ENCODE data around the gene DIDO1.

Gene DIDO1

GRCh38 chr20:62894261-62894660 is 32.0 kb downstream of the DIDO1 start:
- DNase-seq (ENCODE audit: low read depth in 2 of 2), result no peak

DNA sequence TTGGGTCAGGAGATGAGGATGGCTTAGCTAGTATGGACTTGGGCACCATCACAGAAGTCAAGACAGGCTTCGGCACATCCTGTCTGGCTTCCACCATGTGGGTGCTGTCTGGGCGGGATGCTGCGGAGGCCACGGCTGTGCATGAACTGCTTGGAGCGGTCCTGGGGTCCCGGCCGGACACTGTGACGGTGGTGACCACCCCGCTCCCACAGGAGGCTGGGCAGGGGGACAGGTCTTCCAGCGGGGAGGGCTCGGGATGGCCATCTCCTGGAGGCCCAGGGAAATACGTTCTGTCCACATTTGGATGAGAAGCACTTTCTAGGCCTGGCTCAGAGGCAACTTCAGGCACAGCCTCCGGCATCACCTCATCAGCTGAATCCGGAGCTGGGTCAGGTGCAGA is 32.6 kb downstream of the DIDO1 start:
- no peak for DNase-seq (ENCODE audit: low read depth in 2 of 2)

DNA sequence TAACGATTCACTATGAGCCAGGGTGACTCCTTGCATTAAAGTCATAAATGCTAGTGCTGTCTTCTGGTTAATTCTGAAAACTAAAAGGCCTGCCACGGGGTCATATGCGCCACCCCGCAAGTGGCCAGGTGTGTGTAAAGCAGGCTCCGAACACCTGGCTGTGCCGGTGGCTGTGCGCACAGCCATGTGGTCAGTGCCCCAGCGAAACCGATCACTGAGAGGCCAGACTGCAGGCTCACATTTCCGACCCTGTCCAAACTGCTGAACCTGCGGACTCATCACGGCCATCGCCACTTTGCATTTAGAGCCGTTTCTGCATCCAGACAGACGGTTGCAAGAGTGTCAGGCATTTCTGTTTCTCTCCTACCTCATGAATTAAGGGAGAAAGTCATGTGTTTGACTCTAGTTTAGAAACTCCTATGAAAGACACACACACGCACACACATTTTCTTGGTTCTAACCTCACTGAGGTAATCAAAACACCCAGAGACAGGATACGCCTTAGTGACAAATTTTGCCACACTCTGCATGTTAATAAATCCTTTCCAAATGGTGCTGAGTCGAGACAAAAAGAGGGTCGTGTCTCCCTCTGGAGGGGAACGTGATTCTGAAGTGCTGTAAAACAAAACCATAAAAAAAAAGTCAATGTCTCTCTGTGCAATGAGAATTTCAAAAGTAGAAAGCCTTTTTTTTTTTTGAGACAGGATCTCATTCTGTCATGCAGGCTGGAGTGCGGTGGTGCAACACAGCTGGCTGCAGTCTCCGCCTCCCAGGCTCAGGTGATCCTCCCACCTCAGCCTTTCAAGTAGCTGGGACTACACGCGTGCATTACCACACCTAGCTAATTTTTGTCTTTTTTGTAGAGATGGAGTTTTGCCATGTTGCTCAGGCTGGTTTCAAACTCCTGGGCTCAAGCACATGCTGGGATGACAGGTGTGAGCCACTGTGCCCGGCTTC is 33.7 kb downstream of the DIDO1 start:
- no peak for DNase-seq (ENCODE audit: low read depth in 2 of 2)

DNA sequence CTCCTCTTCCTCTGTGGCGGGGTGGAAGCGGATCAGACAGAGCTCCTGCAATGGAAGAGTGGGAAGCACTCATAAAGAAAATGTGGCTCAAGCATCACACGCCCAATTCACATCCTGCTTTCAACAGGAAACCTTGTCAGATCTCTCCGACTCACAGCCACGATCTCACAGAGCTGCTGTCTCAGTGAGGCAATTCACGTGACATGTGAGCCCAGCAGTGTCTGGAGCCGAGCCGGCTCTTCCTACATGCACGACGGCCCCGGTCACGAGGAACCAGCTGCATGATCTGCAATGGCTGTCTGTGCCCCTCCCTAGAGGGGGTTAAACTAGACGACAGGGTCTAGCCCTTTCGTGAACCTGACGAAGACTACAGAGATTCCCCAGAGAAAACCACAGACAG is 35.2 kb downstream of the DIDO1 start:
- DNase-seq (ENCODE audit: low read depth in 2 of 2), result no peak

GRCh38 chr20:62890444-62890843 is 35.9 kb downstream of the DIDO1 start:
- DNase-seq (ENCODE audit: low read depth in 2 of 2), result no peak

DNA sequence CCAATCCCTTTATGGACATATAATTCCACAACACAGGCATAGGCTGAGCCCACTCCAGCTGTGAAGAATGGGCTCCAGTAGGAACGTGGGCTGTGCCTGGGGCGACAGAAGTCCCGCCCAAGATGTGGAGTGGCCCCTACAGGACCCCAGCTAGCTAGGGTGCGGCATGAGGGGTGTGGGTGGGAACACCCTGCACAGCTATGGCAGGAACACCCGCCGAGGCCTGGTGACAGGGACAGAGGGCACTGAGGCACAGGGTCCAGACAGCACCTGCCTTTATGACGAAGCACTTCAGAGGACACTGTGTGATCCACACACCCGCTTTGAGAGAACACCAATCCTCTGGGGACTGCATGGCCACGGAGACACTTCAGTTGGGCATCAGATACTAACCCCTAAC is 36.4 kb downstream of the DIDO1 start:
- no peak for DNase-seq (ENCODE audit: low read depth in 2 of 2)

DNA sequence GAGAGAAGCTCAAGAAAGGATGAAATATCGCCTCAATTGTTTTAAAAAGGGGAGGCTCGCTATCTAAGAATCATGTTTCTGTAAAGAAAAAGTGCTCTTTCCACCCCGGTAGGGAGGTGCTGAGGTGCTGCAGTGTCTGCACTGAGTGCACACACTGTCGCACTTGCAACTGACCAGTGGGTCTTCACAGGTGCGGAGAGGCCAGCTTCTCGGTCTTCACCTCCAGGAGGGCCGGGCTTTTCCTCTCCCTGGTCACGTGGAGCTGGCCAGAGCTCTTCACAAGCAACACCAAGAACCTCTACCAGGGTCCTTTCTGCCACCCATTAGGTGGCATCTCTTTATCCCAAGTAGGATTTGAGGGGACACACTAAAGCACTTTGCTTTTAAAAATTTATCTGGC is 36.9 kb downstream of the DIDO1 start:
- DNase-seq (ENCODE audit: low read depth in 2 of 2), result no peak

DNA sequence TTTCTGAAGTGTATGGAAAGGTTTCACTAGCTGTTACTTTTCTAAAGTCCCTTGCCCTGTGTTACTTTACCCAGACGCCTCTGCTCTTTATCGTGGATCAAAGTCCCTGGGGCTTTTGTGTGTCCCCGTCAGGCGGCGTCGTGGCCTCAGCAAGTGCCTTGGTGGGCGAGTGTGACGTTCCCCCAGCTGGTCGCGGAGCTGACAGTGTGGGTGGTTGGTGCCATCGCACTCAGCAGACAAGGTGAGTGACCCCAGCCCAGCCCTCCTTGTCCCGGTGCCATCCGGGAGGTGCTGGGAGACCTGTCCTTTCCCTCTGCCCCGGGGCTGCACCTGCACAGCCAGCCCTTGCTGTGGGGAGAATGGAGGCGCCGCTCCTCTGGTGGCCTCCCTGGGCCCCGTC is 37.4 kb downstream of the DIDO1 start:
- DNase-seq (ENCODE audit: low read depth in 2 of 2), result no peak

DNA sequence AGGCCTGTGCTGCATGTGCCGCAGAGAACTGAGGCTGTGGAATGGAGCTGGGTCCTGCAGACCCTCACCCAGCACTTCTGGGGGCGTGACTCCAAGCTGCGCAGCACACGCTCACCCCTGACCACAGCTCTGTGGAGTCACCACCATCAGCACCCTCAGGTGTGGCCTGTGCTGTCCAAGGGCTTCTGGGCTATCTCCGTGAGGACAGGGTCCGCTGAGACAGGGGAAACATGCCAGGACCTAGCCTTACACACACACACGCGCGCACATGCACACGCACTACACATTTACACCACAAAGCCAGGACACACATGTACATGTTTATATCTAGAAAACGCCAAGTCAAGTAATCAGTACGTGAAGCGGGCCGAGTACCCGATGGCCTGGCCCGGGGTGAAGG is 37.9 kb downstream of the DIDO1 start:
- DNase-seq (ENCODE audit: low read depth in 2 of 2), result no peak

GRCh38 chr20:62887860-62888239 is 38.5 kb downstream of the DIDO1 start:
- no peak for DNase-seq (ENCODE audit: low read depth in 2 of 2)

- no peak for DNase-seq (ENCODE audit: low read depth in 2 of 2)
Observed at GRCh38 chr20:62887152-62887859, 39.0 kb downstream of the DIDO1 start.

GRCh38 chr20:62886709-62887058 is 39.6 kb downstream of the DIDO1 start:
- DNase-seq (ENCODE audit: low read depth in 2 of 2), result no peak

DNA sequence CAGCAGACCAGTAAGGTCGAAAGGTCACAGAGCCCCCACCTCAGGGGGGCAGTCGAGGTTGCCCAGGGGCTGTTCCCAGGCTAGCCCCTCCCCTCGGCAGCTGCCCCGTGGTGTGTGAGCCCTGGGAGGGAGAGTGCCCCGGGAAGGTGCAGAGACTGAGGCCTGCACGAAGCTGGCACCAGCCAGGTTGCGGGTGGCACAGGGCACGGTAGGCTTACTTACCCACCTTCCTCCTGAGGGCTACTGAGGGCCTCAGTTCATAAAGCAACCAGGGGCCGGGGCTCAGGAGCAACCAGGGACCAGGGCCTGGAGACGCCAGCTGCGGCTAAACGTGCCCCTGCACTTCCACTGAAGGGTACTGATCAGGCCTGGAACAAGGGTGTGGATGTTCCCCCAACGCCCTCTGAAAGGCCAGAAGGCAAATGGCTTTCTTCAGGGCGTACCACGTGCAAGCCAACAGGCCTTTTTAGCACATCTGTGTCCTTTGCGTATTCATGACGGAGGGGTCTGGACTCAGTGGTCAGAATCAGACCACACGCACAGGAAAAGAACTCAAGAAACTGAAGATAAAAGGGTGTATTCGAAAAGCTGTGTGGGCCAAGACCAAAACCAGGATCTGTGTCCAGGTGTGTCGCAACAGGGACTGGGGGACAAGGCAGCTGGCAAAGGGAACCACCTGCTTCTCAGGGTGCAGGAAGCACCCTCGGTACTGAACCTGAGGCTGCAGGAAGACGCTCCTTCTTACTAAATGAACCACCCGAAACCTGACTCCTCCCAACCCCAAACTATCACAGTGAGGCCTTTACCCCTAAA is 40.2 kb downstream of the DIDO1 start:
- DNase-seq (ENCODE audit: low read depth in 2 of 2), result no peak

DNA sequence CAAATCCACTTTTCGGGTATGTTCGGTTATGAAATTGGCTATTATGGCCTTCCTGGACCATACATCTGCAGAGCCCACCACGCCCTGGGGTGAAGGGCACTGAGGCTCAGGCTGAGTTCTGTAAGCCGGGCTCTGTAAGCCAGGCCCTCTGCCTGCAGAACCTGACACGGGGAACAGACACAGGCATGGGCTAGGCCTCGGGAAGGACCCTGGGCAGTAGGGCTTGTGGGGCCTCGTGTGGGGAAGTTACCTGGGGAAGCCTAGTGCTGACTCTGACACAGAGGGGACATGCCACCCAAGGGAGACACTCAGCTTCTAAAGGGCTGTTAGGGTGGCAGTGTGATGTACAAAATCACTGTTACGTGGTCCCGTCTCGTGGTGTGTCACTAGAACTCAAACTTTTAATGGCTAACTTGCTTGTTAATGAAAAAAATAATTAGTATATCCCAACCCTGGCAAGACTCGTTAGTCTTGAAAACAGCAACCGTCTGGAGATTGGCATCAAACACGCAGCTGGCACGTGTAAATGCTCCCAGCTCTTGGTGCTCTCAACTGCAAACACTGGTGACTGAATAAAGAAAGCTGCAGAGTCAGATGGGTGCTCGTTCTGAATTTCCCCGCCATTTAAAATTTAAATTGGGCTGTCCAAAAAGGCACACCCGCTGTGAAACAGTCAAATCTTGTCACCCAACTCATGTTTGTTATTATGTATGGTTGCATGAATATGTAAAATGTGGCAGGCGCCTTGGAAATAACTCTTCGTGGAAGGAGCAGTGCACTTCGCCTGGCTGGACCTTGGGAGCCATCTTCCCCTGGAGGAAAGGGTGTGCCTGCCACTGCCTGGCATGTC is 41.0 kb downstream of the DIDO1 start:
- no peak for DNase-seq (ENCODE audit: low read depth in 2 of 2)

DNA sequence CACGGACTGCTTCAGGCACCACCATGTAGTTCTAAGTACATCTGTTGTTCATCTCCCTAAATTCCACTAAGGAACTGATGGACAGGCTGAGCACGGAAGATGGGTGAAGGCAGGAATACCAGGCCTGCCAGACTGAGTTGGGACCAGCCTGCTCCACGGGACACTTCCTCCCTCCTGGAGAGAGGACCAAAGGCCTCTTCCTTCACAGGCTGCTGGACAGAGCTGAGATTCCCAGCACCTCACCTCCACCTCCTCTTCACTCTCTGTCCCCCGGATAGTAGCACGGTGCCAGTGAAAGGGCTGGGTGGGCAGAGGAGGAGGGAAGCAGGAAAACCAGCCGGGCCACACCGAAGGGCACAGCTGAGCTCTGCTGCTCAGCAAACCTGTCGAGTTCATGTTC is 41.7 kb downstream of the DIDO1 start:
- no peak for DNase-seq (ENCODE audit: low read depth in 2 of 2)

GRCh38 chr20:62882426-62882825 is 43.9 kb downstream of the DIDO1 start:
- no peak for DNase-seq (ENCODE audit: low read depth in 2 of 2)

- no peak for DNase-seq (ENCODE audit: low read depth in 2 of 2)
Observed at GRCh38 chr20:62881662-62882395, 44.5 kb downstream of the DIDO1 start.

GRCh38 chr20:62880935-62881661 is 45.2 kb downstream of the DIDO1 start:
- no peak for DNase-seq (ENCODE audit: low read depth in 2 of 2)

- no peak for DNase-seq (ENCODE audit: low read depth in 2 of 2)
Observed at GRCh38 chr20:62880147-62880934, 46.0 kb downstream of the DIDO1 start.
